22Rv1 (cell line): Measurements from ENCODE around the gene FGF13.

ENCODE experiments used
- CTCF ChIP-seq: fragments of 450-650 bp; IDR thresholded peaks from 2 replicates; pipeline ENCODE4 v1.5.1; 2017; ENCODE audit warnings: mild to moderate bottlenecking
- ZFX ChIP-seq: fragments of 450-650 bp; IDR thresholded peaks from 2 replicates; pipeline ENCODE4 v1.6.1; 2017; ENCODE audit warnings: antibody characterized with exemption, borderline replicate concordance

GRCh38 chrX:138710866-138711341, 613 bp downstream of the FGF13 start:
- no peak for TF ChIP-seq CTCF
- TF ChIP-seq ZFX = no peak
